GM18520 (cell line): ENCODE results near the gene ABCF2.

Experiments used
- ATAC-seq: cut with Tn5 transposase; IDR thresholded peaks from one replicate; pipeline ENCODE4 v1.9.1; 2021; ENCODE audit not compliant: unreplicated experiment

ABCF2 gene

GRCh38 chr7:151195616-151196450 is 31.2 kb downstream of the ABCF2 start:
- ATAC-seq, result no peak

- ATAC-seq, result no peak
Observed at GRCh38 chr7:151194188-151194587, 32.8 kb downstream of the ABCF2 start.

GRCh38 chr7:151193203-151193978 is 33.6 kb downstream of the ABCF2 start:
- no peak for ATAC-seq

GRCh38 chr7:151192002-151192539 is 34.9 kb downstream of the ABCF2 start:
- no peak for ATAC-seq

GRCh38 chr7:151191544-151191943 is 35.5 kb downstream of the ABCF2 start:
- ATAC-seq, result no peak

- no peak for ATAC-seq
Observed at GRCh38 chr7:151189038-151189437, 38.0 kb downstream of the ABCF2 start.

GRCh38 chr7:151188252-151188542 is 38.8 kb downstream of the ABCF2 start:
- no peak for ATAC-seq

GRCh38 chr7:151187409-151188251 is 39.4 kb downstream of the ABCF2 start:
- no peak for ATAC-seq

- no peak for ATAC-seq
Observed at GRCh38 chr7:151186640-151187408, 40.2 kb downstream of the ABCF2 start, which contains the start of gene ASB10. ASB10 (minus strand) TSS chr7:151187250; CDS start chr7:151187130, 120 bp downstream.

GRCh38 chr7:151185762-151186639 is 41.0 kb downstream of the ABCF2 start:
- no peak for ATAC-seq

- ATAC-seq, result no peak
Observed at GRCh38 chr7:151181011-151181431, 46.0 kb downstream of the ABCF2 start.

GRCh38 chr7:151179946-151180345 is 47.1 kb downstream of the ABCF2 start:
- ATAC-seq, result no peak

- no peak for ATAC-seq
Observed at GRCh38 chr7:151179287-151179860, 47.6 kb downstream of the ABCF2 start.

- no peak for ATAC-seq
Observed at GRCh38 chr7:151178831-151179230, 48.2 kb downstream of the ABCF2 start.

GRCh38 chr7:151178236-151178635 is 48.8 kb downstream of the ABCF2 start:
- no peak for ATAC-seq

- ATAC-seq, result no peak
Observed at GRCh38 chr7:151177310-151177709, 49.7 kb downstream of the ABCF2 start.

- no peak for ATAC-seq
Observed at GRCh38 chr7:151176401-151176800, 50.6 kb downstream of the ABCF2 start.

GRCh38 chr7:151175793-151176311 is 51.2 kb downstream of the ABCF2 start:
- no peak for ATAC-seq
